GM10248 (cell line): Measurements from ENCODE around the gene TXNL4B.

Experiments used
- CTCF ChIA-PET: fragments of 300-600 bp; sonication (Branson Sonifier 250); formaldehyde crosslinking; extraction: SDS; loops from one replicate; lab custom pipeline; 2021; ENCODE audit warnings: antibody characterized with exemption; lab: Yijun Ruan, JAX
- POLR2A ChIA-PET: fragments of 350-650 bp; sonication (Branson Sonifier 250); formaldehyde crosslinking; extraction: SDS; loops from one replicate; lab custom pipeline; 2020; ENCODE audit warnings: antibody characterized with exemption; lab: Yijun Ruan, JAX
- DNase-seq: peaks from one replicate; pipeline ENCODE4 v3.0.0; 2012; ENCODE audit errors: extremely low spot score
- TF ChIP-seq, protein P1 (sequence below): IDR thresholded peaks from 2 replicates; pipeline ENCODE4 v1.5.1; 2012; ENCODE audit warnings: mild to moderate bottlenecking, low read depth; ENCODE audit errors: extremely low read depth, missing control alignments, control extremely low read depth

Gene TXNL4B

DNA sequence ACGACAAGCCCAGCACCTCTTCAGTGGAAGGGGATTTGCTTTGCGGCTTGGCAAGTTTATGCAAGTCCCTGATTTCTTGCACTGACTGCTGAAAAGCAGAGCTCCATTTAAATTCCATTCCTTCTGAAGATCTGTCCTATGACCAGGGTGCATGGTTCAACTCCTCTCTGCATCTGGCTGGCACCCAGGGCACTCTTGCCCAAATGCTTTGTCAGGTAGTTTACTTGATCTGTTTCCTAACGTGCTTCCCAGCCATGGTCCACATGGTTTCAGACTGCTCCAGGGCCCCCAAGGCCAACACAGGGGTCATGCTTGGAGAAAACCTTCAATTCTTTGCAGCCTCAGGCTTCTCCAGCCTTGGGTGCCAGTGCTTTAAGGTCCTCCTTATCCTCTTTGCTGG is 50.4 kb downstream of the TXNL4B start:
- TF ChIP-seq, protein P1, sequence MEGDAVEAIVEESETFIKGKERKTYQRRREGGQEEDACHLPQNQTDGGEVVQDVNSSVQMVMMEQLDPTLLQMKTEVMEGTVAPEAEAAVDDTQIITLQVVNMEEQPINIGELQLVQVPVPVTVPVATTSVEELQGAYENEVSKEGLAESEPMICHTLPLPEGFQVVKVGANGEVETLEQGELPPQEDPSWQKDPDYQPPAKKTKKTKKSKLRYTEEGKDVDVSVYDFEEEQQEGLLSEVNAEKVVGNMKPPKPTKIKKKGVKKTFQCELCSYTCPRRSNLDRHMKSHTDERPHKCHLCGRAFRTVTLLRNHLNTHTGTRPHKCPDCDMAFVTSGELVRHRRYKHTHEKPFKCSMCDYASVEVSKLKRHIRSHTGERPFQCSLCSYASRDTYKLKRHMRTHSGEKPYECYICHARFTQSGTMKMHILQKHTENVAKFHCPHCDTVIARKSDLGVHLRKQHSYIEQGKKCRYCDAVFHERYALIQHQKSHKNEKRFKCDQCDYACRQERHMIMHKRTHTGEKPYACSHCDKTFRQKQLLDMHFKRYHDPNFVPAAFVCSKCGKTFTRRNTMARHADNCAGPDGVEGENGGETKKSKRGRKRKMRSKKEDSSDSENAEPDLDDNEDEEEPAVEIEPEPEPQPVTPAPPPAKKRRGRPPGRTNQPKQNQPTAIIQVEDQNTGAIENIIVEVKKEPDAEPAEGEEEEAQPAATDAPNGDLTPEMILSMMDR, result no peak
- ChIA-PET POLR2A (no interaction called here), CTCF (interaction anchor here (0.8 kb wide), 1 partner anchor 11 kb away, joined by 3 read pairs; no protein-coding TSS in a partner anchor)
- DNase-seq, result no peak

DNA sequence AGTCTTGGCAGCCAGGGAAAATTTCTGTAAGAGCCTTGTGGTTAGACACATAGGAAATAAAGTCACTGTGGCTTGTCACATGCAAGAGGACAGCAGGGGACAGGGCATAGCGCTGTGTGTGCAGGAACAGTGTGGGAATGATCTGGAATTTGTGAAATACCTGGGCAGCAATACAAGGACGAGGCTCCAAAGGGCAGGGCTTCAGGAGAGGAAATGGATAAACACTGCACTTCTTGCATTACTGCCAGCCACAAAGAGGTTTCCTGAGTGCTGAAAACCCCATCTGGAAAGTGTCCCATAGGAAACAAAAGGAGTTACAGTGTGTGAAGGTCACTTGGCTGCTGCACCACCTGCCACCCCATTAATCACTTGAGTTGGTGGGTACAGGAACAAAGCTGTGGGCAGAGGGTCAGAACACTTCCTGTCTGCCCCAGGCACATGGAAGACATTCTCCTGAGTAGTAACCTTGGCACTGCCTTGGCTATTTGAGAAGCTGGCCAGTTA is 51.2 kb downstream of the TXNL4B start:
- no peak for DNase-seq
- ChIA-PET POLR2A (no interaction called here), CTCF (interaction anchor here (0.8 kb wide), 1 partner anchor 10 kb away, joined by 3 read pairs; no protein-coding TSS in a partner anchor)
- TF ChIP-seq, protein P1, result no peak

DNA sequence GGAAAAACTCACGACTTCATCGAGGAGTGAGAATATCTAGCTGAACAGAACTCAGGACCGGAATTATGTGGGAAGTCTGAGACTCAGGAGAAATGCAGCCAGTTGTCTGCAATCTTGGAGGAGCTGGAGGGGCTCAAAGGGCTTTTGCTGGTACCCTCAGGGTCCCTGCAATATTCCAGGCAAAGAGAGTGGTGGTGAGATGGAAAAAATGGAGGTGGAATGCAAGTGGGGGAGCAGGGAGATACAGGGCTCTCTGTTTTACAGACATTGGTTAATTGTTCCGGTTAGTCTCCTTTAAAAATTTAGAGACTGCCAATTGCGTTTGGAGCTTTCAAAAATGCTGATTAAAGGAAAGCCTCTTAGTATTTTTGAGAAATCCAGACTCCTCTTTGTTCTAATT is 57.3 kb downstream of the TXNL4B start:
- DNase-seq, result no peak
- TF ChIP-seq, protein P1, result no peak
- ChIA-PET CTCF (no interaction called here), POLR2A (no interaction called here)
